Raji (cell line): Measurements from ENCODE around the gene MEGF9.

Source experiments
- POLR2A ChIP-seq: IDR thresholded peaks from 2 replicates; pipeline ENCODE4 v1.6.1; 2011; ENCODE audit warnings: low read depth, low read length, control low read depth; ENCODE audit not compliant: insufficient read depth

MEGF9 gene

GRCh38 chr9:120735415-120736126, 21.3 kb upstream of the MEGF9 start:
- peak; percentile 60 for TF ChIP-seq POLR2A

GRCh38 chr9:120734607-120735410, 20.5 kb upstream of the MEGF9 start:
- no peak for TF ChIP-seq POLR2A

- no peak for TF ChIP-seq POLR2A
Observed at GRCh38 chr9:120733190-120733589, 18.9 kb upstream of the MEGF9 start.

- TF ChIP-seq POLR2A = no peak
Observed at GRCh38 chr9:120730654-120731514, 16.6 kb upstream of the MEGF9 start.

GRCh38 chr9:120729791-120730241, 15.5 kb upstream of the MEGF9 start:
- TF ChIP-seq POLR2A = no peak

- no peak for TF ChIP-seq POLR2A
Observed at GRCh38 chr9:120726484-120726883, 12.2 kb upstream of the MEGF9 start.

GRCh38 chr9:120725907-120726306, 11.6 kb upstream of the MEGF9 start:
- TF ChIP-seq POLR2A = no peak

- TF ChIP-seq POLR2A = no peak
Observed at GRCh38 chr9:120724757-120725400, 10.6 kb upstream of the MEGF9 start.

- no peak for TF ChIP-seq POLR2A
Observed at GRCh38 chr9:120723565-120723964, 9.3 kb upstream of the MEGF9 start.

GRCh38 chr9:120720404-120720803, 6.1 kb upstream of the MEGF9 start:
- no peak for TF ChIP-seq POLR2A

- TF ChIP-seq POLR2A = no peak
Observed at GRCh38 chr9:120718316-120718715, 4.0 kb upstream of the MEGF9 start.

GRCh38 chr9:120717176-120717575, 2.9 kb upstream of the MEGF9 start:
- no peak for TF ChIP-seq POLR2A

GRCh38 chr9:120716483-120716882, 2.2 kb upstream of the MEGF9 start:
- TF ChIP-seq POLR2A = no peak

GRCh38 chr9:120715389-120715924, 1.2 kb upstream of the MEGF9 start:
- no peak for TF ChIP-seq POLR2A
